Keratinocyte (primary cell): ENCODE data around the gene CUBN.

ENCODE experiments used
- CTCF ChIP-seq, 3 experiments: IDR thresholded peaks in 1 of 3; conservative IDR thresholded peaks in 1 of 3; optimal IDR thresholded peaks in 1 of 3; 2 replicates in 2 of 3; 3 replicates in 1 of 3; pipeline versions ENCODE3 to v1.5.1; 2011; ENCODE audit warnings: low read length in 3 of 3, mild to moderate bottlenecking in 3 of 3, moderate library complexity in 2 of 3, control low read depth in 1 of 3, inconsistent platforms in 1 of 3; ENCODE audit not compliant: insufficient read depth in 2 of 3; ENCODE audit errors: extremely low read depth in 1 of 3
- EZH2 ChIP-seq: IDR thresholded peaks from one replicate; pipeline ENCODE4 v1.6.1; 2012; ENCODE audit warnings: inconsistent platforms, mild to moderate bottlenecking, low read length, moderate library complexity

- TF ChIP-seq EZH2 (no peak), CTCF (optimal IDR thresholded peaks at IDR 0.05 in 1 of 3, IDR thresholded peaks at IDR 0.05 in 1 of 3, conservative IDR thresholded peaks at IDR 0.05 in 1 of 3; ENCODE audit: extremely low read depth in 1 of 3, insufficient read depth in 2 of 3, low read length in 3 of 3) (no peak)
Measured at GRCh38 chr10:17001961-17002749, 127.5 kb downstream of the CUBN start.
